ENCODE results near the gene SRR.

SRR gene

GRCh38 chr17:2373179-2373578 lies 69.4 kb downstream of the SRR start:
- no peak for DNase-seq

All from NCI-H1694 treated with DMSO at 0.1 percent for 48 hours (cell line).